Panc1 (cell line): ENCODE data around the gene STK11IP.

Experiments
- POLR2AphosphoS5 ChIP-seq: IDR thresholded peaks from 2 replicates; pipeline ENCODE4 v1.6.1; 2012; ENCODE audit warnings: mild to moderate bottlenecking, low read depth, low read length, moderate library complexity
- TCF7L2 ChIP-seq: IDR thresholded peaks from 2 replicates; pipeline ENCODE4 v1.6.1; 2011; ENCODE audit warnings: mild to moderate bottlenecking, low read depth, low read length, inconsistent platforms
- TF ChIP-seq, protein P1 (sequence below): fragments of 450-650 bp; IDR thresholded peaks from 2 replicates; pipeline ENCODE4 v1.5.1; 2017; ENCODE audit warnings: mild to moderate bottlenecking
- TF ChIP-seq, protein P2 (sequence below), 2 experiments: IDR thresholded peaks; 2 replicates each; pipeline ENCODE4 v1.6.1; 2011 to 2012; ENCODE audit warnings: low read depth in 2 of 2, control low read depth in 1 of 2, low read length in 1 of 2, mild to moderate bottlenecking in 1 of 2, moderate library complexity in 1 of 2; ENCODE audit not compliant: insufficient read depth in 1 of 2

DNA sequence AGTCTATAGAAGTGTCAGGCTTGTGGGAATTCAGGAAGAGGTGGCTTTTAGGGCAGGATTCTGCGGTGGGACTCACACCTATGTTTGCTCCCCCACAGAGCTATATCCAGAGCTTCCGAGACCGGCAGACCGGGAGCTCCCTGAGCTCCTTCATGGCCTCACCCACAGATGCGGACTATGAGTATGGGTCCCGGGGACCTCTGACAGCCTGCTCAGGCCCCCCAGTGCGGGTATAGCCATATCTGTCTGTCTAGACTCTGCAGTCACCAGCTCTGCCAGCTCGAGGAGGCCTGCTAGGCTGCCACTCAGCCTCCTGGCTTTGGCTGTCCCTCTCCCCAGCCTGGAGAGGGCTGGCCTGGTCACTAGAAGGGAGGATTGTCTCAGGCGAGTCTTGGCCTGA is 48.0 kb upstream of the STK11IP start:
- TF ChIP-seq, protein P1, sequence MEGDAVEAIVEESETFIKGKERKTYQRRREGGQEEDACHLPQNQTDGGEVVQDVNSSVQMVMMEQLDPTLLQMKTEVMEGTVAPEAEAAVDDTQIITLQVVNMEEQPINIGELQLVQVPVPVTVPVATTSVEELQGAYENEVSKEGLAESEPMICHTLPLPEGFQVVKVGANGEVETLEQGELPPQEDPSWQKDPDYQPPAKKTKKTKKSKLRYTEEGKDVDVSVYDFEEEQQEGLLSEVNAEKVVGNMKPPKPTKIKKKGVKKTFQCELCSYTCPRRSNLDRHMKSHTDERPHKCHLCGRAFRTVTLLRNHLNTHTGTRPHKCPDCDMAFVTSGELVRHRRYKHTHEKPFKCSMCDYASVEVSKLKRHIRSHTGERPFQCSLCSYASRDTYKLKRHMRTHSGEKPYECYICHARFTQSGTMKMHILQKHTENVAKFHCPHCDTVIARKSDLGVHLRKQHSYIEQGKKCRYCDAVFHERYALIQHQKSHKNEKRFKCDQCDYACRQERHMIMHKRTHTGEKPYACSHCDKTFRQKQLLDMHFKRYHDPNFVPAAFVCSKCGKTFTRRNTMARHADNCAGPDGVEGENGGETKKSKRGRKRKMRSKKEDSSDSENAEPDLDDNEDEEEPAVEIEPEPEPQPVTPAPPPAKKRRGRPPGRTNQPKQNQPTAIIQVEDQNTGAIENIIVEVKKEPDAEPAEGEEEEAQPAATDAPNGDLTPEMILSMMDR = no peak
- no peak for TF ChIP-seq TCF7L2
- TF ChIP-seq POLR2AphosphoS5 = no peak
- TF ChIP-seq, protein P2, sequence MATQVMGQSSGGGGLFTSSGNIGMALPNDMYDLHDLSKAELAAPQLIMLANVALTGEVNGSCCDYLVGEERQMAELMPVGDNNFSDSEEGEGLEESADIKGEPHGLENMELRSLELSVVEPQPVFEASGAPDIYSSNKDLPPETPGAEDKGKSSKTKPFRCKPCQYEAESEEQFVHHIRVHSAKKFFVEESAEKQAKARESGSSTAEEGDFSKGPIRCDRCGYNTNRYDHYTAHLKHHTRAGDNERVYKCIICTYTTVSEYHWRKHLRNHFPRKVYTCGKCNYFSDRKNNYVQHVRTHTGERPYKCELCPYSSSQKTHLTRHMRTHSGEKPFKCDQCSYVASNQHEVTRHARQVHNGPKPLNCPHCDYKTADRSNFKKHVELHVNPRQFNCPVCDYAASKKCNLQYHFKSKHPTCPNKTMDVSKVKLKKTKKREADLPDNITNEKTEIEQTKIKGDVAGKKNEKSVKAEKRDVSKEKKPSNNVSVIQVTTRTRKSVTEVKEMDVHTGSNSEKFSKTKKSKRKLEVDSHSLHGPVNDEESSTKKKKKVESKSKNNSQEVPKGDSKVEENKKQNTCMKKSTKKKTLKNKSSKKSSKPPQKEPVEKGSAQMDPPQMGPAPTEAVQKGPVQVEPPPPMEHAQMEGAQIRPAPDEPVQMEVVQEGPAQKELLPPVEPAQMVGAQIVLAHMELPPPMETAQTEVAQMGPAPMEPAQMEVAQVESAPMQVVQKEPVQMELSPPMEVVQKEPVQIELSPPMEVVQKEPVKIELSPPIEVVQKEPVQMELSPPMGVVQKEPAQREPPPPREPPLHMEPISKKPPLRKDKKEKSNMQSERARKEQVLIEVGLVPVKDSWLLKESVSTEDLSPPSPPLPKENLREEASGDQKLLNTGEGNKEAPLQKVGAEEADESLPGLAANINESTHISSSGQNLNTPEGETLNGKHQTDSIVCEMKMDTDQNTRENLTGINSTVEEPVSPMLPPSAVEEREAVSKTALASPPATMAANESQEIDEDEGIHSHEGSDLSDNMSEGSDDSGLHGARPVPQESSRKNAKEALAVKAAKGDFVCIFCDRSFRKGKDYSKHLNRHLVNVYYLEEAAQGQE (IDR thresholded peaks at IDR 0.05; ENCODE audit: insufficient read depth in 1 of 2, low read depth in 2 of 2, low read length in 1 of 2) = no peak
